ENCODE data around the gene GNB1.
A peak's percentile ranks its signal among the peaks of the same experiment; 100 is the strongest.

GNB1 gene

DNA sequence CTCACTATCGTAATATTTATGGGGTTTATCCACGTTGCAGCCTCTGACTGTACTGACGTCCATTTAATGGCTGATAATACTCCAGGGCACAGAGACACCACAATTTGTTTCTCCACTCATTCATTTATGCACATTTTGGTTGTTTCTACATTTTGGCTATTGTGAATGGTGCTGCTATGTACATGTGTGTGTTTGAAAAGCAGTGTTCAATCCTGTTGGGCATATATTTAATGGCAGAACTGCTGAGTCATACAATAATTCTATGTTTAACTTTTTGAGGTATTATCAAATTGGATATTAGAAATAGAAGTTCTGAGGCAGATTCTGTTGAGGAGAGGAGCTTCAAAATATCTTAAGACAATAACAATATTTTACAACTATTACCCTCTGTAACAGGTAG, 73.7 kb downstream of the GNB1 start:
- Histone ChIP-seq H3K36me3 (peaks cover 98% of the 10 kb centered on the region), H3K9me3 (no peaks in the 10 kb centered on the region), H3K9ac (no peak overlapping the region), H3K4me3 (no peak overlapping the region), H3K4me2 (no peak overlapping the region), H3K4me1 (peaks cover 6% of the 10 kb centered on the region), H3K27me3 (no peaks in the 10 kb centered on the region), H3K27ac (no peak overlapping the region), H4K20me1 (peaks cover 95% of the 10 kb centered on the region)
- no peak for TF ChIP-seq Cebpa-rat (IDR thresholded peaks at IDR 0.05)

GRCh38 chr1:1815606-1816281, 75.1 kb downstream of the GNB1 start:
- peaks cover 95% of the 10 kb centered on the region for H4K20me1 ChIP-seq
- no peak overlapping the region for H3K4me2 ChIP-seq
- no peak overlapping the region for H3K4me3 ChIP-seq
- H3K27ac ChIP-seq = no peak overlapping the region; the same call in 1 of the 2 replicates
- H3K4me1 ChIP-seq = no peaks in the 10 kb centered on the region
- peaks cover 98% of the 10 kb centered on the region for H3K36me3 ChIP-seq
- no peaks in the 10 kb centered on the region for H3K9me3 ChIP-seq
- H3K9ac ChIP-seq = no peak overlapping the region
- TF ChIP-seq Cebpa-rat (IDR thresholded peaks at IDR 0.05) = no peak
- H3K27me3 ChIP-seq = no peaks in the 10 kb centered on the region

- Histone ChIP-seq H4K20me1 (peaks cover 95% of the 10 kb centered on the region), H3K9me3 (no peaks in the 10 kb centered on the region), H3K9ac (no peak overlapping the region), H3K4me2 (no peak overlapping the region), H3K27me3 (no peaks in the 10 kb centered on the region), H3K36me3 (peaks cover 99% of the 10 kb centered on the region), H3K27ac (no peak overlapping the region; the same call in 1 of the 2 replicates), H3K4me1 (no peaks in the 10 kb centered on the region), H3K4me3 (no peak overlapping the region)
- no peak for TF ChIP-seq Cebpa-rat (IDR thresholded peaks at IDR 0.05)
Observed at GRCh38 chr1:1809489-1809888, 81.4 kb downstream of the GNB1 start.

DNA sequence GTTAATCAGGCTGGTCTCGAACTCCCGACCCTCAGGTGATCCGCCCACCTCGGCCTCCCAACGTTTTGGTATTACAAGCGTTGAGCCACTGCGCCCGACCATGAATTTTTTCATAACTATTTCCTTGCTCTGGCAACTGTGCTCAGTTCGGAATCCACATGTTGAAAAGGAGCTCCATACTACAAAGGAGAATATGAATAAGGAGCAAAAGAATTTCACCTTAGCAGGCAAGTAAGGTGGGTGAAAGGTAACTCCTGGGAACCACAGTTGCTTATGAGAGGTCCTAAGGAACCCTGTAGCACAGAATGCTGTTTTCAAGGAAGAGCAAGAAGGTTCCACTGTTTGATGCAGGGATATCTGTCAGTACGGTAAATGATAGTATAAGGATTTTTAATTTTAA, 82.7 kb downstream of the GNB1 start:
- Histone ChIP-seq H4K20me1 (peaks cover 96% of the 10 kb centered on the region), H3K4me2 (no peak overlapping the region), H3K36me3 (peaks cover 99% of the 10 kb centered on the region), H3K27me3 (no peaks in the 10 kb centered on the region), H3K27ac (no peak overlapping the region), H3K4me3 (no peak overlapping the region), H3K9me3 (no peaks in the 10 kb centered on the region), H3K4me1 (peaks cover 4% of the 10 kb centered on the region; the same call in 1 of the 2 replicates), H3K9ac (no peak overlapping the region)
- no peak for TF ChIP-seq Cebpa-rat (IDR thresholded peaks at IDR 0.05)

DNA sequence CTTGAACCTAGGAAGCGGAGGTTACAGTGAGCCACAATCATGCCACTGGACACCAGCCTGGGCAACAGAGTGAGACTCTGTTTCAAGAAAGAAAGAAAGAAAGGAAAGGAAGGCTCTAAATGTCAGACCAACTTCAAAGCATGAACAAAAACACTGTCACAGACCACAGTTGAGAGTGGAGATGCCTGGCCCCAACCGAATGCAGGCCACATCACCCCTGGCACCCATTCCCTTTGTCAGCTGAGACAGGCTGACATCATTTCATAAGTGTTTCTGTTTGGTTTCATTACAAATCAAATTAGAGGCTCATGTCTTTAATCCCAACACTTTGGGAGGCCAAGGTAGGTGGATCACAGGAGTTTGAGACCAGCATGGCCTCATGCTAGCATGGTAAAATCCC, 84.0 kb downstream of the GNB1 start:
- Histone ChIP-seq H3K27me3 (no peaks in the 10 kb centered on the region), H3K9me3 (no peaks in the 10 kb centered on the region), H3K36me3 (peaks cover 99% of the 10 kb centered on the region), H3K9ac (no peak overlapping the region), H3K27ac (0 out of 2 replicates have a peak overlapping the region, but pooled peaks have one; percentile 0), H3K4me2 (no peak overlapping the region), H3K4me3 (no peak overlapping the region), H3K4me1 (peaks cover 18% of the 10 kb centered on the region), H4K20me1 (peaks cover 98% of the 10 kb centered on the region)
- TF ChIP-seq Cebpa-rat (IDR thresholded peaks at IDR 0.05) = no peak

DNA sequence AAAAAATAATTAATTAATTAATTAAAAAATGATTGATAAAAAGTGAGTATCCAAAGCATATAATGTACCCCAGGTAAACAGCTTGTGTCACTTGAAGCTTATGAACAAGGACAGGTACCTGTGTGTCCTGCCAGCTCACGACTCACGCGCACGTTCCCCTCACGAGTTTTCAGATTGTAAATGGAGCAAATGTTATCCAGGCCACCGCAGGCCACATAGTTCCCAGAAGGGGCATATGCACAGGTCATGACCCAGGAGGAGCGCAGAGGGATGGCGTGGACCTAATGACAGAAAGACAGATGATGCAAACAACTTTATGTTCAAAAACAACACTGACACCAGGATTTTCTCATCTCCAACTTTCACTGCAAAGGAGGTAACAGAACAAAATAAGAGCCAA, 86.6 kb downstream of the GNB1 start:
- Histone ChIP-seq H3K9me3 (no peaks in the 10 kb centered on the region), H3K36me3 (peaks cover 99% of the 10 kb centered on the region), H3K27me3 (no peaks in the 10 kb centered on the region), H3K4me1 (peaks cover 41% of the 10 kb centered on the region), H3K4me2 (no peak overlapping the region), H4K20me1 (peaks cover 98% of the 10 kb centered on the region), H3K4me3 (no peak overlapping the region), H3K27ac (no peak overlapping the region), H3K9ac (no peak overlapping the region)
- no peak for TF ChIP-seq Cebpa-rat (IDR thresholded peaks at IDR 0.05)

DNA sequence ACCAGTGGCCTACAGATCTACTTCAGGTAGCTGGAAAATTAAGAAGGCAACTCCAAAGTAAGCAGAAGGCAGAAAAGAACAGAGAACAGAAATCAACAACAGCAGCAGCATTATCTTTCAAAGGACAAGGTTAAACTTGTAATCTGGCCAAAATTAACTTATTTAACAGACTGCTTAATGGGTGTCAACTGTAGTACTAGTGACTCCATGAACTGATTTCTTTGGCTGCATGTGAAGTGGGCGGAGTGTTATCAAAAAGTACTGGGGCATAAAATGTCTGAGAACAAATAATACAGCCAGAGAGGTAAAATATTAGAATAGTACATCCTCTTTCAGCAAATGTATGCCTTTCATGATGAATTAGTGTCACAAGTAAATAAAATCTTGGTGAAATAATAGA, 88.0 kb downstream of the GNB1 start:
- peaks cover 41% of the 10 kb centered on the region for H3K4me1 ChIP-seq
- H3K9ac ChIP-seq = no peak overlapping the region
- H3K36me3 ChIP-seq = peaks cover 99% of the 10 kb centered on the region
- H3K27me3 ChIP-seq = no peaks in the 10 kb centered on the region
- H3K4me2 ChIP-seq = peak overlapping the region; percentile 5; the same call in 1 of the 2 replicates
- no peaks in the 10 kb centered on the region for H3K9me3 ChIP-seq
- H4K20me1 ChIP-seq = peaks cover 98% of the 10 kb centered on the region
- TF ChIP-seq Cebpa-rat (IDR thresholded peaks at IDR 0.05) = no peak
- H3K4me3 ChIP-seq = no peak overlapping the region
- H3K27ac ChIP-seq = no peak overlapping the region

DNA sequence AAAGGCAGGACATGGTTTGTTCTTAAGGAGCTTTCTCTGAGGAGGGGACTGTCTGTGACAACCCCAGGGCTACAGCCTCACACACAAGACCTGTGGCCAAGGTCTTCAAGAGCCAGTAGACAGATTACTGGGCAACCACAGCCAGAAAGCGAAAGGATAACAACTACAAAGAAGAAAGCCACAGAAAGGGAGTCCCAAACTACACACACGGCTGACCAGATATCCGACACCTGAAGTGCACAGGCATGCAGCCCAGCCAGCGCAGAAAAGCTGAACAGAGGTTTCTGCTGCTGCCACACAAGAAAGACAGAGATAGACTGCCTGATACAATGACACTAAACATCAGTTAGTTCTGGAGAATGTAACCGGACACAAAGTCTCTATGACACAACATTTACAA, 91.2 kb downstream of the GNB1 start:
- Histone ChIP-seq H3K4me1 (peaks cover 41% of the 10 kb centered on the region), H3K9ac (peak overlapping the region; percentile 8; the same call in 1 of the 2 replicates), H4K20me1 (peaks cover 98% of the 10 kb centered on the region), H3K4me3 (no peak overlapping the region), H3K4me2 (no peak overlapping the region), H3K27me3 (no peaks in the 10 kb centered on the region), H3K9me3 (no peaks in the 10 kb centered on the region), H3K36me3 (peaks cover 99% of the 10 kb centered on the region), H3K27ac (peak overlapping the region; percentile 18)
- no peak for TF ChIP-seq Cebpa-rat (IDR thresholded peaks at IDR 0.05)

GRCh38 chr1:1797731-1798341, 93.1 kb downstream of the GNB1 start:
- Histone ChIP-seq H3K27ac (no peak overlapping the region), H3K27me3 (no peaks in the 10 kb centered on the region), H3K9ac (no peak overlapping the region), H3K9me3 (no peaks in the 10 kb centered on the region), H4K20me1 (peaks cover 100% of the 10 kb centered on the region), H3K4me2 (no peak overlapping the region), H3K36me3 (peaks cover 99% of the 10 kb centered on the region), H3K4me1 (peaks cover 33% of the 10 kb centered on the region), H3K4me3 (no peak overlapping the region)
- TF ChIP-seq Cebpa-rat (IDR thresholded peaks at IDR 0.05) = no peak

DNA sequence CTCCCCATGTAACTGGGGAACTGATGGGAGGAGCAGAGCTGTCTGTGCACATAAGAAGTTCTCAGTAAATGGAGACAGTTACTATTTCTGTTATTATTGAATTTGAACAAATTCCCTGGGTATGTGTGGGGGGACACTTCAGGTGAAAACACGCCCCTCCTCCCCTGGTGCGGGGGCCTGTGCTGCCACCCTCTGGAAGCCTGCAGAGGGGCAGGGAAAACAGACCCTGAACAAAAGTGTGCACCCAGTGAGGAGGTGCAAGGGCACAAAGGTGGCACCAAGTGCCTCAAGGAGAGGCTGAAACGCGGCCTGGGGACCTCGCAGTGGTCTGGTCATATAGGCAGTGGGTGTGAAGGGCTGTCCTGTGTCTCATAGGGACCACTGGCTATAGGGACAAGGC, 94.4 kb downstream of the GNB1 start:
- peaks cover 28% of the 10 kb centered on the region for H3K4me1 ChIP-seq
- no peak overlapping the region for H3K27ac ChIP-seq
- TF ChIP-seq Cebpa-rat (IDR thresholded peaks at IDR 0.05) = no peak
- H3K36me3 ChIP-seq = peaks cover 100% of the 10 kb centered on the region
- H3K4me2 ChIP-seq = no peak overlapping the region
- H3K9me3 ChIP-seq = no peaks in the 10 kb centered on the region
- peaks cover 100% of the 10 kb centered on the region for H4K20me1 ChIP-seq
- H3K4me3 ChIP-seq = no peak overlapping the region
- H3K9ac ChIP-seq = no peak overlapping the region
- no peaks in the 10 kb centered on the region for H3K27me3 ChIP-seq
